Fibroblast of pulmonary artery (primary cell): ENCODE measurements around the gene FBXW4.

ENCODE experiments used
- DNase-seq: peaks from one replicate; pipeline ENCODE4 v3.0.0-alpha.2; 2010; ENCODE audit warnings: low read depth
- H3K4me3 ChIP-seq: replicated peaks from 2 replicates; pipeline ENCODE4 v1.5.1; 2011; ENCODE audit warnings: low read depth, mild to moderate bottlenecking, control low read depth, low read length, moderate library complexity
- CTCF ChIP-seq: IDR thresholded peaks from 2 replicates; pipeline ENCODE4 v1.5.1; 2011; ENCODE audit warnings: mild to moderate bottlenecking, control low read depth, low read length, inconsistent platforms; ENCODE audit errors: missing control alignments

Gene FBXW4

GRCh38 chr10:101565370-101565900, 129.5 kb downstream of the FBXW4 start:
- TF ChIP-seq CTCF: no peak
- no peak for DNase-seq
- no peak overlapping the region for H3K4me3 ChIP-seq

- no peak for TF ChIP-seq CTCF
- no peak overlapping the region for H3K4me3 ChIP-seq
- no peak for DNase-seq
Measured at GRCh38 chr10:101564490-101564991, 130.4 kb downstream of the FBXW4 start.

GRCh38 chr10:101563497-101564040, 131.4 kb downstream of the FBXW4 start:
- H3K4me3 ChIP-seq: no peak overlapping the region
- no peak for DNase-seq
- no peak for TF ChIP-seq CTCF

- TF ChIP-seq CTCF: no peak
- DNase-seq: no peak
- no peak overlapping the region for H3K4me3 ChIP-seq
Measured at GRCh38 chr10:101563007-101563406, 132.0 kb downstream of the FBXW4 start.

- no peak for TF ChIP-seq CTCF
- no peak overlapping the region for H3K4me3 ChIP-seq
- no peak for DNase-seq
Measured at GRCh38 chr10:101562231-101562630, 132.7 kb downstream of the FBXW4 start.

- no peak for TF ChIP-seq CTCF
- no peak for DNase-seq
- H3K4me3 ChIP-seq: no peak overlapping the region
Measured at GRCh38 chr10:101561068-101561915, 133.7 kb downstream of the FBXW4 start.
